Measurements from ENCODE around the gene HNRNPH1. TPM values are rescaled to one million over a fixed set of nuclear protein-coding genes. Genes with fewer than 3 reads are reported as not detected.

The HNRNPH1 gene
- polyA plus RNA-seq, 1 donor from 2014 or later, result 982 TPM

DNA sequence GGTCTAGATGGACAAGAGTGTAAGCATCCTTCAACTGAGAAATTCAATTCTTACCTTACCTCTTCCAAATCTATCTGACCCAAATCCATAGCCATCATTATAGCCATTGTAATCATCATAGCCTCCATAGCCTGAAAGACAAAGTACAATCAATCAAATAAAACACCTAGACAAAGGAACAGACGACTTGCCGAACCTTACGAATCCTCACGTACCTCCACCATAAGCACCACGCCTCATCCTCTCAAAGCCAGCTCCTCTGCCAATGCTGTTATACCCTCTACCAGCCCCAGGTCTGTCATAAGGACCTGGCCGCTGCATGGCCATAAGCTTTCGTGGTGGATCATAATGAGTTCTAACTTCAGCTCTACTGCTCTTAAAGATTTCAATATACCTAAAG, 5.5 kb downstream of the HNRNPH1 start:
- Histone ChIP-seq H3K4me3 (ENCODE audit: low read length) (peak overlapping the region; percentile 99), H3K9me2 (ENCODE audit: insufficient read depth, low read length) (no peaks in the 10 kb centered on the region), H4K20me1 (ENCODE audit: insufficient read depth) (peaks cover 80% of the 10 kb centered on the region), H2AFZ (ENCODE audit: low read depth, low read length) (no peak overlapping the region), H3K4me2 (ENCODE audit: low read length) (no peak overlapping the region), H3K27ac (ENCODE audit: low read length) (no peak overlapping the region), H3K79me2 (replicated peaks; ENCODE audit: insufficient read depth, low read length) (peaks cover 64% of the 10 kb centered on the region), H3K9ac (ENCODE audit: low read length) (no peak overlapping the region), H3K9me3 (ENCODE audit: low read length) (no peaks in the 10 kb centered on the region), H3K27me3 (ENCODE audit: insufficient read depth, low read depth, low read length) (no peaks in the 10 kb centered on the region), H3F3A (ENCODE audit: insufficient read depth, low read length, poor library complexity, severe bottlenecking) (no peaks in the 10 kb centered on the region), H3K36me3 (ENCODE audit: insufficient read depth, low read length) (peaks cover 53% of the 10 kb centered on the region)
- TF ChIP-seq EZH2 (IDR thresholded peaks at IDR 0.05; ENCODE audit: borderline replicate concordance, insufficient read depth, low read length, poor library complexity, severe bottlenecking), result no peak
- TF ChIP-seq SMC3 (conservative IDR thresholded peaks at IDR 0.05; ENCODE audit: poor library complexity), result no peak
- TF ChIP-seq POLR2AphosphoS5 (IDR thresholded peaks at IDR 0.05), result no peak
- no peak for TF ChIP-seq EP300 (conservative IDR thresholded peaks at IDR 0.05; ENCODE audit: poor library complexity, severe bottlenecking)
- TF ChIP-seq MXI1 (conservative IDR thresholded peaks at IDR 0.05; ENCODE audit: poor library complexity, severe bottlenecking), result no peak
- TF ChIP-seq, protein P1, sequence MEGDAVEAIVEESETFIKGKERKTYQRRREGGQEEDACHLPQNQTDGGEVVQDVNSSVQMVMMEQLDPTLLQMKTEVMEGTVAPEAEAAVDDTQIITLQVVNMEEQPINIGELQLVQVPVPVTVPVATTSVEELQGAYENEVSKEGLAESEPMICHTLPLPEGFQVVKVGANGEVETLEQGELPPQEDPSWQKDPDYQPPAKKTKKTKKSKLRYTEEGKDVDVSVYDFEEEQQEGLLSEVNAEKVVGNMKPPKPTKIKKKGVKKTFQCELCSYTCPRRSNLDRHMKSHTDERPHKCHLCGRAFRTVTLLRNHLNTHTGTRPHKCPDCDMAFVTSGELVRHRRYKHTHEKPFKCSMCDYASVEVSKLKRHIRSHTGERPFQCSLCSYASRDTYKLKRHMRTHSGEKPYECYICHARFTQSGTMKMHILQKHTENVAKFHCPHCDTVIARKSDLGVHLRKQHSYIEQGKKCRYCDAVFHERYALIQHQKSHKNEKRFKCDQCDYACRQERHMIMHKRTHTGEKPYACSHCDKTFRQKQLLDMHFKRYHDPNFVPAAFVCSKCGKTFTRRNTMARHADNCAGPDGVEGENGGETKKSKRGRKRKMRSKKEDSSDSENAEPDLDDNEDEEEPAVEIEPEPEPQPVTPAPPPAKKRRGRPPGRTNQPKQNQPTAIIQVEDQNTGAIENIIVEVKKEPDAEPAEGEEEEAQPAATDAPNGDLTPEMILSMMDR (IDR thresholded peaks at IDR 0.05; ENCODE audit: poor library complexity, severe bottlenecking), result no peak
- no peak for TF ChIP-seq TAF1 (IDR thresholded peaks at IDR 0.05; ENCODE audit: low read depth)
- TF ChIP-seq, protein P2, sequence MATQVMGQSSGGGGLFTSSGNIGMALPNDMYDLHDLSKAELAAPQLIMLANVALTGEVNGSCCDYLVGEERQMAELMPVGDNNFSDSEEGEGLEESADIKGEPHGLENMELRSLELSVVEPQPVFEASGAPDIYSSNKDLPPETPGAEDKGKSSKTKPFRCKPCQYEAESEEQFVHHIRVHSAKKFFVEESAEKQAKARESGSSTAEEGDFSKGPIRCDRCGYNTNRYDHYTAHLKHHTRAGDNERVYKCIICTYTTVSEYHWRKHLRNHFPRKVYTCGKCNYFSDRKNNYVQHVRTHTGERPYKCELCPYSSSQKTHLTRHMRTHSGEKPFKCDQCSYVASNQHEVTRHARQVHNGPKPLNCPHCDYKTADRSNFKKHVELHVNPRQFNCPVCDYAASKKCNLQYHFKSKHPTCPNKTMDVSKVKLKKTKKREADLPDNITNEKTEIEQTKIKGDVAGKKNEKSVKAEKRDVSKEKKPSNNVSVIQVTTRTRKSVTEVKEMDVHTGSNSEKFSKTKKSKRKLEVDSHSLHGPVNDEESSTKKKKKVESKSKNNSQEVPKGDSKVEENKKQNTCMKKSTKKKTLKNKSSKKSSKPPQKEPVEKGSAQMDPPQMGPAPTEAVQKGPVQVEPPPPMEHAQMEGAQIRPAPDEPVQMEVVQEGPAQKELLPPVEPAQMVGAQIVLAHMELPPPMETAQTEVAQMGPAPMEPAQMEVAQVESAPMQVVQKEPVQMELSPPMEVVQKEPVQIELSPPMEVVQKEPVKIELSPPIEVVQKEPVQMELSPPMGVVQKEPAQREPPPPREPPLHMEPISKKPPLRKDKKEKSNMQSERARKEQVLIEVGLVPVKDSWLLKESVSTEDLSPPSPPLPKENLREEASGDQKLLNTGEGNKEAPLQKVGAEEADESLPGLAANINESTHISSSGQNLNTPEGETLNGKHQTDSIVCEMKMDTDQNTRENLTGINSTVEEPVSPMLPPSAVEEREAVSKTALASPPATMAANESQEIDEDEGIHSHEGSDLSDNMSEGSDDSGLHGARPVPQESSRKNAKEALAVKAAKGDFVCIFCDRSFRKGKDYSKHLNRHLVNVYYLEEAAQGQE (IDR thresholded peaks at IDR 0.05; ENCODE audit: borderline replicate concordance), result no peak
- no peak for TF ChIP-seq RAD21 (conservative IDR thresholded peaks at IDR 0.05)

DNA sequence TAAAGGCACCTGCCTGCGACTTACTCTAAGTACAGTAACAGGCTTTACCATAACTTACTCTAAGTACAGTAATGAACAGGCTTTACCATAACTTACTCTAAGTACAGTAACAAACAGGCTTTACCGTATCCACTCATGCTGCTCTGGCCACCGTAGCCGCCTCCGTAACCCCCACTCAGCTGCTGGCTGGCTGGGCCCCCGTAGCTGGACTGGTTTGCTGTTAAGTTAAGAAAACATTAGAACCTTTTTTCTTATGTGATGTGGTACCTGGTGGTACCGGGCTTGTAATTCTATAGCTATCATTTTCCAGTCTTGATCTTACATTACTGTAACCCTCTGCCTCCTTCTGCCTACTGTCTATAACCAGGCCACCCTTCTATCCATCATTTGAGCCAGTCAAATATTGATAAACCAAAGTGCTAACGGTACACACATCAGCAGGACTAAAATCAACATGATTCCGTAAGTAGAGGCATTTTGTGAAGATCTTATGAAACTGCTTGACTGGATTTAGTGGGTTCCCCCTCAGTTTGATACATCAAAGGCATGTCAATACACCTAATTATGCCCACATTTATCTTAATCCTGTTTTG, 7.4 kb downstream of the HNRNPH1 start:
- H3K27me3 ChIP-seq (ENCODE audit: insufficient read depth, low read depth, low read length), result no peaks in the 10 kb centered on the region
- no peak overlapping the region for H3K9ac ChIP-seq (ENCODE audit: low read length)
- no peak overlapping the region for H3K4me2 ChIP-seq (ENCODE audit: low read length)
- H3K4me3 ChIP-seq (ENCODE audit: low read length), result no peak overlapping the region
- peaks cover 45% of the 10 kb centered on the region for H3K36me3 ChIP-seq (ENCODE audit: insufficient read depth, low read length)
- no peaks in the 10 kb centered on the region for H3F3A ChIP-seq (ENCODE audit: insufficient read depth, low read length, poor library complexity, severe bottlenecking)
- H3K9me3 ChIP-seq (ENCODE audit: low read length), result no peaks in the 10 kb centered on the region
- peaks cover 65% of the 10 kb centered on the region for H4K20me1 ChIP-seq (ENCODE audit: insufficient read depth)
- TF ChIP-seq, protein P1 (IDR thresholded peaks at IDR 0.05; ENCODE audit: poor library complexity, severe bottlenecking), result no peak
- TF ChIP-seq TAF1 (IDR thresholded peaks at IDR 0.05; ENCODE audit: low read depth), result no peak
- no peak for TF ChIP-seq POLR2AphosphoS5 (IDR thresholded peaks at IDR 0.05)
- TF ChIP-seq MXI1 (conservative IDR thresholded peaks at IDR 0.05; ENCODE audit: poor library complexity, severe bottlenecking), result no peak
- H3K9me2 ChIP-seq (ENCODE audit: insufficient read depth, low read length), result no peaks in the 10 kb centered on the region
- H3K27ac ChIP-seq (ENCODE audit: low read length), result no peak overlapping the region
- H3K79me2 ChIP-seq (replicated peaks; ENCODE audit: insufficient read depth, low read length), result peaks cover 47% of the 10 kb centered on the region
- no peak overlapping the region for H2AFZ ChIP-seq (ENCODE audit: low read depth, low read length)

Data from neural cell (in vitro differentiated cells).